GM18868 (cell line): Measurements from ENCODE around the gene TNPO1.

Source experiments
- ATAC-seq: cut with Tn5 transposase; IDR thresholded peaks from one replicate; pipeline ENCODE4 v1.9.1; 2021; ENCODE audit warnings: mild to moderate bottlenecking, moderate library complexity; ENCODE audit not compliant: unreplicated experiment

Gene TNPO1

DNA sequence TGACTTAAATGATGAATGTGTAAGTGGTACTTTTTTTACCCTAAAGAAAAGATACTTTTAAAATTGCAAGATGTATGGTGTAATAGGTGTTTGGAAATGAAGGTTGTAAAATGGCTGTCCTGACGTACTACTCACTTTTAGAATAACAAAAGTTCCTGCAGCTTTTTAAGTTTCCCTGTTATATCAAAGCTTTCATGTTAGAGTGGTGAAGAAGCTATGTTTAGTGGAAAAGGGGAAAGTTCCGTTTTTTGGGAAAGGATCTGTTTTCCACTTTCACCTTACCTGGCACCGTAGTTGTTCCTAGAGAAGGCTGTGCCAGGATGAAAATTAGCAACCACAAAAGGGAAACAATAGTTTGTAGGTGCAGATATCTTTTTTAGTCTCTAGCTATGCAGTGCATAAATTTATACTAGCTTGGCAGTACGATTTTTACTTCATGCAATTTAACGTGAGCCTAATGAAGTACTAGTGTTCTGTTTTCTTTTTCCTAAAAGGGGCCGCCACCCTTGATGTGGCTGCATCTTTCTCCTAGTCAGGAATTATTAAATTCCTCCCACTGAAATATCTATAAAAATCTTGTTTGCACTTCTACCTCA lies 1.3 kb downstream of the TNPO1 start:
- ATAC-seq: no peak

DNA sequence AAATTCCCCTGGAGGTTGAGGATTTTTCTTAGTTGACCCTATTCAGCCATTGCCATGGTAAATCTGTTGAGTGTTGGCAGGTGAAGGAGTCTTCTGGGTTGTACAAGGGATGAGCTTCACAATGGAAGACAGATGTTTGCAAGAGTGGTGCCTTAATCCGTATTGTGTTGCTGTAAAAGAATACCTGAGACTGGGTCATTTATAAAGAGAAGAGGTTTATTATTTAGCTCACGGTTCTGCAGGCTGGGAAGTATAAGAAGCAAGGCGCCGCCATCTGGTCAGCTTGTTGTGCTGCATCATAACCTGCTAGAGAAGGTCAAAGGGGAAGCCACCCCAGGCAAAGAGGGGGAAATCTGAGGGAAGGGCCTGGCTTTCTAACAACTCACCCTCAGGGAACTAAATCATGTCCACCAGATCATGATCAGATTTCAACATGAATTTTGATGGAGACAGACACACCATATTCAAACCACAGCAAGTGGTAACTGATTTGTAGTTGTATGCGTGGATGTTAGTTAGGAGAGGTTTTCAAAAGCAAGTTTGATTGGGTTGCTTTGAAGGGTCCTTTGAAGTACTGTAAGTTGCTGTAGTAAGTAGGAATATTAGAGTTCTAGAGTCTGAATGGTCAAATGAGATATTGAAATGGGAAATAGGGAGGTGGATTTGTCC lies 2.5 kb downstream of the TNPO1 start:
- ATAC-seq: peak; percentile 18

DNA sequence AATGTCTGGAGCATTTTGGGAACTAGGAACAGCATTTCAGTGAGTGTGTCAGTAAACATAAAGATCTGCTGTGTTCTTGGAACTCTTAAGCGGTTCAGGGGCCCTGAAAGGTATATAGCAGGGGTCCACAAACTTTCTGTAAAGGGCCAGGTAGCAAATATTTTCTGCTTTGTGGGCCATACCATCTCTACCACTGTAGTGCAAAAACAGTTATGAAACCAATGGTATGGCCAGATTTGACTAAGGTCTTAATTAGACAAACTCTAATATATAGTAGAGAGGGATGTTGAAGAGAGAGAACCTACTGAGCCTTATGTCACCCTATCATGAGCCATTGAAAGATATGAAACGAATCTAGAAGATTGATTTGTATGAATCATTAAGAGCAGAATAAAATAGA lies 5.3 kb downstream of the TNPO1 start:
- no peak for ATAC-seq

DNA sequence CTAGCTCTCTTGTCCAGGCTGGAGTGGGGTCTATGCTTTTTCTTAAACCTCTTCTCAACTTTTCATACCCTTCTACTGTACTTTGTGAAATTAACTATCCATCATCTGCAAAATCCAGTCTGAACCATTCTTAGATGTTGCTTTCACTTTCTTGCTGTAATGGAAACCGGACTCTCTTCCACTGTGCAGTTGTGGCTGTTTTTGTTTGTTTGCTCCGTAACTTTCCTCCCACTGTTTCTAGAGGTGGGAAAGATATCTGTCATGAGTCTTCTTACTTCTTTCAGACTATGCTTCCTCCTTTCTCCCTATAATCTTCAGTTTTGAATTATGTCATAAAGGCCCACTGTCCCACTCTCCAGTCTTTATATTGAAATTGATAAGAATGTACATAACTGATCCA lies 6.5 kb downstream of the TNPO1 start:
- ATAC-seq: no peak

DNA sequence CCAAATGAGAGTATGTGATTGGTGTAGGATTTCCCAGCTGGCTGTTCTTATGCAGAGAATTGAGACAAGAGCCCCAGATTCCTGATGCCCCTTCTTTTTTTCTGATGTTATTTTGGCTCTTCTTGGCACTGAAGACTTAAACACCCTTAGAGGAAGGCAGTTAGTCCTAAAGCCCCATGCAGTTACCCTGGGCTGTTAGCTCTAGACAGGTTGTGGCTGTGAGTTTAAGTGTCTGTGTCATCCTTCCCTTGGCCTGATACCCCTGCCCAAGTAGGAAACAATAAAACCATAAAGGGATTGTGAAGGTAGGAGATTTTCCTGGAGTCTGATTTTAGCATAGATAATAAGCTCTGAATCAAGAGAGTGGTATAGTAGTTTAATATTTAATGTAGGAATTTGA lies 13.2 kb downstream of the TNPO1 start:
- ATAC-seq: no peak

DNA sequence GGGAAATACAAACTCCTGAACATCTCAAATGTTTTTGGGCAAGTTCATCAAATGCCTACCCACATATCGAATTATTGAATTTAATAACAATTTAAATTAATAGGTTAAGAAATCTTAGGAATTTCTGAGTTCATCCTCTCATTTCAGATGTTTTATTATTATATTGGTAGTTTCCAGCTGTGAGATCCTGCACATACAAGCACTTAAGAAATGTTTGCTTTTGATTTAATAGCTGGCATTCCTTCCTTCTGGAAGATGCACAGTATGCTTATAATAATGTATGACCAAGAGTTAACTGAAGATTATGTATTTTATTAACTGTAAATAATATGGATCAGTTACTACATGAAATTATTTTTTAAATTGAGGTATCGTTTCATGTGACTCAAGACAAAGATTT lies 13.9 kb downstream of the TNPO1 start:
- ATAC-seq: no peak

DNA sequence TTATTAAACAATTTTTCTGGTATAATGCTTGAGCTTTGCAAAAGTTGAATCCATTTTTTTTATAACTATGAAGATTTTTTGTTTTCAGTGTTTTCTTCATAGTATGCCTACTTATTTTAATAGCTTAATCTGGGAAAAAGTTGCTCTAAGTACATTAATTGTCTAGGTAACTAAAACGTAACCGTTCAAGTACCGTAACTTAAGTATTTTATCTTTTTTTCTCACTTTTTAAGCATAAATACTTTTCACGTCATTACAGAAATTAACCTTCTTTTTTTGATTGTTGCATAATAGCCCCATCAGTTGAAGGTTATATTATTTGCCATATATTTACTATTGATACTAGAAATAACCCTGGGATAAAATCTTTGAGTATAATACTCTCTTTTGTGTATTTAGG lies 15.2 kb downstream of the TNPO1 start:
- no peak for ATAC-seq

DNA sequence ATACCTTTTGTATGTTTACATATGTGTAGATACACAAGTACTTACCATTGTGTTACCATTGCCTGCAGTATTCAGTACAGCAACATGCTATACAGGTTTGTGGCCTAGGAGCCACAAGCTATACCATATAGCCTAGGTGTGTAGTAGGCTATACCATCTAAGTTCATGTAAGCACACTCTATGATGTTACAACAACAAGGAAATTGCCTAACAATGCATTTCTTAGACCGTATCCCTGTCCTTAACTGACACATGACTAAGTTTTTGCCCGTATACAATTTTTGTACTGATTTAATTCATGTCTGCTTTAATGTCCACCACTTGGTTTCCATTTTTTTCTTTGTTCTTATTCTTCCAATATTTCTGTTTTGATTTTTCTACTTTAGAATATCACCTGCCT lies 18.5 kb downstream of the TNPO1 start:
- ATAC-seq: no peak

DNA sequence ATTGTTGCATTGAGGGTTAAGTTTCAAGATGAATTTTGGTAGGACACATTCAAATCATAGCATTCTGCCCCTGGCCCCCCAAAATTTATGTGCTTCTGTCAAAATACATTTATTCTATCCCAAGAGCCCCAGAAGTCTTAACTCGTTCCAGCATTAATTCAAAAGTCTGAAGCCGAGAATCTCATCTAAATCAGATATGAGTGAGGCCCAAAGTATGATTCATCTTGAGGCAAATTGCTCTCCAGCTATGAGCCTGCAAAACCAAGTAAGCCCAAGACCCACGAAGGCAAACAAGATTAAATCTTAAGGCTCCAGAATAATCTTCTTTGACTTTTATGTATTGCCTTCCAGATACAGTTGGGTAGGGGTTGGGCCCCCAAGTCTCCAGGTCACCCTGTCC lies 19.2 kb downstream of the TNPO1 start:
- ATAC-seq: no peak

DNA sequence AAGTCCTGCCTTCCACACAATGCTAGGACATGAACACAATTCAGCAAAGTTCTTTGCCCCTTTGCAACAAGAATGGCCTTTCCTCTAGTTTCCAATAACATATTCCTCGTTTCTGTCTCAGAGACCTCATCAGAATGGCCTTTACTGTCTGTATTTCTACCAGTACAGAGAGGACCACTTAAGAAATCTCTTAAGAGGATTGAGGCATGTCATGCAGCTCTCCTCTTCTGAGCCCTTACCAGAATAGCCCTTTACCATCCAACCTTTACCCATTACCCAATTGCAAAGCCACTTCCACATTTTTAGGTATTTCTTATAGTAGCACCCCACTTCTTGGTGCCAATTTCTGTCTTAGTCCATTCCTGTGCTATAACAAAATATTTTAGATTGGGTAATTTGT lies 20.3 kb downstream of the TNPO1 start:
- ATAC-seq: no peak

DNA sequence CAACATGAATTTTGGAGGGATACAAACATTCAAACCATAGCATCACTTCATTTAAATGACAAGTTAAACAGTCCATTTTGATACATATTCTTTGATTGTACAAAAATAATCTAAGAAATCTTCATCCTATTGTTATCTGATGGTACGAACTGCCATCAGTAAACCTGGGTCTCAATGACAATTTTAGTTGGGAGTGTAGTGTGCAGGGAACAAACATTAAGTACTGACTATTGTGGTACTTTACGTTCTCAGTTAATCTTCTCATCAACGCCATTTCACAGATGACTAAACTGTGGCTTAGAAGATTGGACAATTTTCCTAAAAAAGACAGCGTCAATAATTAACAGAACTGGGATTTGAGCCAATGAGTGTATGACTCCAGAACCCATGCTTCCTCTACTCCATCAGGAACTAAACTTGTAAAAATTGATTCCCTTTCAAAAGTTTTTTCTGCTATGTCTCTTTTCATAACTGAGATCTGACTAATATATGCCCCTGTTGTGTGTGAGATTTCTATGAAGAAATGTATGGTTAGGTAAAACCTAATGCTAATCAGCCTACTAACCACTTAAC lies 21.1 kb downstream of the TNPO1 start:
- no peak for ATAC-seq

DNA sequence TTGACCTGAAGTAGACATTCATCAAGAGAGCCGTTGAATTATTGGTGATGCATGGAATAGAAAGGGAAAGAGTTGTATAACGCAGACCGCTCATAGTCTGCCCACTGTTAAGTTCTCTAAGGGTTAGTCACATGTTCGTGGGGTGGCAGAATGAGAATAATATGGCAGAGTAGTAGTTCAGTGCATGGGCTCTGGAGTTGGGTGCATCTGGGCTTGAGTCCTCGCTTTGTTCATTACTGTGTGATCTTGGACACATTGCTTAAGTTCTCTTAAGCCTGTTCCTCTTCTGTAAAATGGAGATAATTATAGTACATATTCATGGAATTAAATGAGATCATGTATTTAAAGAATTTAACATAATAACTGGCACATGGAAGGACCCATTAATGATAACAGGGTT lies 23.6 kb downstream of the TNPO1 start:
- ATAC-seq: no peak

DNA sequence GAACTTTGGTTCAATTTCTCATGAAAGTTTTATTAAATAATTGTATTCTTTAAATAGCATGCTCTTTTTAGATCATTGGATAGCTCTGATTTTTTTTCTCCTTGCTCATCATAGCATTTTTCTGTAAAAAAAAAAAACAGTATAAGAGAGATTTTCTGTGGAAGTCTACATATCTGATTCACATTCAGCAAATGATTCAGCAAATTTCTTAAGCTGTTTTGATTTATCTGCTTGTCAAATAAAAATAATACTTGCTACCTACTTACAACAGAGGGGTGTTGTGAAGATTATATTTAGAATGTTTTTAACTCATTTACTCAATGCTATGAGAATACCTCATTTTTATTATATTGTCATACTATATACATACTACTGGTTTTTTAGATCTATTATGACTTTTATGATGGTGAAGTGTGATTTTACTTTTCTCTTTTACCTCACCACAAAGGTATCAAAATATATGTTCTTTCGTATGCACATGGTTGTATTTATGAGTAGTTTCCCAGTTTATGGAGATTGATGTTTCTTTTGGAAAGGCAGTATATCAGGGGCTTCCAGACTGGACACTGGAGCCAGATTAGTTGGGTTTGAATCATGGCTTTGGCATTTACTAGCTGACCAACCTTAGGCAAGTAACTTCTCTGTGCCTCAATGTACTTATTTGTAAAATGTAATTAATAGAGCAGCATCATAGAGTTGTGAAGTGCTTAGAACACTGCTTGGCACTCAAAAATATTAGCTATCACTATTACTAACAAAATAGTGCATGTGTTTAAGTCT lies 25.5 kb downstream of the TNPO1 start:
- ATAC-seq: no peak

DNA sequence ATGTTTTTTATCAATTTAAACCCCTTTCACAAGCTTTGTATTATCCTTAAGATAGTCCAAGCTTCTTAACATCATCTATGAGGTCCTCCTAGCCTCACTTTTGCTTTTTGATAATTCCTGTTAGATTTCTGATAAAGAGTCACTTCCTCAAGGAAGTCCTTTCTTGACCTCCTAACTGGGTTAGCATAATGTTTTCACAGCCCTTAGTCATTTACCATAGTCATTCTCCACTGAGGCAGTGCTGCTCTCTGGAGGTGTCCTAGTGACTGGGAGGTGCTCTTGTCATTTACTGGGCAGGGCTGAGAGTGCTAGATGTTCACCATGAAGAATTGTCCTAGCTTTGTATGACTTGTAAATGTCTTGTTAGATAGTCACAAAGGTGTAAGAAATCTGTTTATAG lies 26.4 kb downstream of the TNPO1 start:
- ATAC-seq: no peak

DNA sequence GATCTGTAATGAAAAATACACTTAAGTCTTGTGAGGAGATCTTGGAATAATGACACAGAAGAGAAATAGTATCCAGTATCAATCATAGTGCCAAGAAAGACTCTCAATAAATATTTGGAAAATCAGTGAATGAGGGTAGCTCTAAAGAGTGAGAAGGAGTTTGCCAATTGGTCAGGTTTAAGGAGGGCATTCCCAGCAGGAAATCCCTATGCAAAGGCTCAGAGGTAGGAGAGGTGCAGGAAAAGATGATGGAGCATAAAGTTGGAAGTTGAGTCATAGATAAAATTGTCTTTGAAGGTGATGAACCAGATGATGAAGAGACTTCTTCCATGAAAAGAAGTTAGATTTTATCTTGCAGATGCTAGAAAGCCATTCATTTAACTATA lies 27.8 kb downstream of the TNPO1 start:
- ATAC-seq: no peak

DNA sequence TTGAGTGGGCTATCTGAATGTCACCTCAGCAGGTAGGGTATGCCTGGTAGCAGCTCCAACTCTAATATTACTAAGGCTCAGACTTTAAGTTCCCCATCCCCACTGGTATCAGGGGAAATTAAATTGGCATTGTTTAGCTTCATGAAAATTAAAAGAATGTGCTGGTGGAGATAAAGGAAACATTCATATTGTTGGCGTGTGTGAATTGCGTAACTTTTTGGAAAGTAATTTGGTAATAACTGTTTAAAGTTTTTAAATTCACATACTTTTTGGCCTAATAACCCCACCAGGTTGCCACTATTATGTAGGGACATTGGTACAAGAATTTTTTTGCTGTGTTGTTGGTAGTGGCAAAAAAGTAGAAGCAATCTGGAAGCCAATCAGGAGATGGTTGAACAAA lies 29.4 kb downstream of the TNPO1 start:
- ATAC-seq: no peak

DNA sequence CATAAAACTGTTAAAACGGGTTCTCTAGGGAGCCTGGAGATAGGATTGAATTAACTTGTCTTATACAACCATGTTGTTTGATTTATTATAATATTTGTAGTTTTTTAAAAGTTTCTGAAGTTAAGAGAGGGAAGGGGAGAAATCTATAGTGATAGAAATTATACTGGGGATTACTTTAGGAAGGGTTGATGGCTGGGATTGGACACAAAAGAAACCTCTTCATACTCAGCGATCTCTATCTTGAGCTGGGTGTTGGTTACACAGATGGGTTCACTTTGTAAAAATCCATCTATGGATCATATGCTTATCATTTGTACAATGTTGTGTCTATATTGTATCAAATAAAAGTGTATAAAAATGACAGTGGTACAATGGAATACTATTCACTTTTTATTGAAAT lies 30.0 kb downstream of the TNPO1 start:
- ATAC-seq: no peak

DNA sequence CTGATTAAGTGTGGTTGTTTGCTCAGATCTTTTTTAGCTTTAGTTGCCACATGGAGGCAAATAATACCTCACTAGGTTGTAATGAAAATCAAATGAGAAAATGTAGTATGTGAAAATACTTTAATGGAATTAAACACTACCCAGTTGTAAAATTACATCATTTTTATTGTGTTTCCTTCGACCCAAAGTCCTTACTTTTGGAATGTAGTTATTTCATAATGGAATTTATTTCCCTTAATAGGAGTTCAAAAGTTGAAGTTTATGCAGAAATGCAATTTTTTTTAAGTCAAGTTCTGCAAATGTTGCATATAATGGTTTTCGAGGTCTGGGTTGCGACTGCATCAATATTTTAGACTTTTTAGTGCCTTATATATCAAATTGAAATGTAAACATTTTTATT lies 31.0 kb downstream of the TNPO1 start:
- no peak for ATAC-seq

DNA sequence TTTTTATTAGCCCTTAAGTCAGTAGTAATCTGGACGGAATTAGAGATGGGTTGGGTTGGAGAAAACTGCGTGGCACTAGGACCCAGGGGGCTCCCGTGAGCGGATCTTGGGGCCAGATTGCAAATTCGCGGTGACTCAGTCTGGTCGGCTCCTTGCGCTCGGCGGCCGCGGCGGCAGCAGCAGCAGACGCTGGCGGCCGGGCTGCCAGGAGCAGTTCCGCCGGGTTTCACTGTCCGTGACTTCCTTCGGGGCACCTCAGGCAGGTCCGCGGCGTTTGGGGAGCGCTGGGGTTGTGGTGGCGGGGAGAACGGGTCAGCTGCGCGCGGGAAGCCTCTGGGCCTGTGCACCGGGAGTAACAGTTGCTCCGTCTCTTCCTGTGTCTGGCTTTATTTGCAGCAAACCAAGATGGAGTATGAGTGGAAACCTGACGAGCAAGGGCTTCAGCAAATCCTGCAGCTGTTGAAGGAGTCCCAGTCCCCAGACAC lies 31.6 kb downstream of the TNPO1 start:
- ATAC-seq: peak; percentile 85

DNA sequence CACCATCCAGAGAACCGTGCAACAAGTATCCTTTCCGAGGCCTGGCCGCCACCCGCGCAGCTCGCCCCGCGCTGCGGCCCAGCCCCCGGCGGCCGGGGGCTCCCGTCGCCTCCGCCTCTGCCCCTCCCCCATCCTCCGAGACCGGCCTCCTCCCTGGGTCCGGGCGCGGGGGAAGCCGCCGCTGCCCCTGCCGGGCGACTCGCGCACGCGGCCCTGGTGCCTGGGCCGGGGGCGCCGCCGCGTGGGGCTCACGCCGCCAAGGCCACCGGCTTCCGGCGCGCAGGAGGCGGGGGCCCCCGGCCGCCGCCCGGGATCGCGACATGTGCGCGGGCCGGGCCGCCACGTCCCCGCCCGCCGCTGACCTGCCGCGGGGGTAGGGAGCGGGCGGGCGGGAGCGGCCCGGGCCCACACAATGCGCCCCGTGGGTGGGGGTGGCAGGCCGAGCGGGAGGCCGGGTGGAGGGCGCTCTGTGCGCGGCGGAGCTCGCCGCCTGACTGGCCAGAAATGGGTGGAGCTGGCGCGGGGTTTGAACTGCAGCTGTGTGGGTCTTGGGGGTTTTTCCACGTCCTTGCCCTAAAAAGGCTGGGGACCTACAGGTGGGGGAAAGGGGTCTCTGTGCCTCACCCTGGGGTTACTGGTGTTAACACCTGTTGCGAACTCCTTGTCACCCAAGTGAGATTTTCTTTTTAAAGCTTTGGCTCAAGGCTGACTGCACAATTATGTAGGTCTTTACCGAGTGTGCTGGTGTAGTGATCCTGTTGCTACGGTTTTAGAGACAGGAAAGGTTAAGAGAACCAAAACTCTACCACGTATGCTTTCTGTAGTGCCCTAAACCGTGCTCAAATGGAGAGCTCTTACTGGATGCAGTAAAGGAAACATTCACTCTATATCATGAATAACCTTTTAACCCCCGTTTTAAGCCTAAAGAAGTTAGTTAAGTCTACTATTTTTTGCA lies 32.3 kb downstream of the TNPO1 start:
- ATAC-seq: peak; percentile 56

DNA sequence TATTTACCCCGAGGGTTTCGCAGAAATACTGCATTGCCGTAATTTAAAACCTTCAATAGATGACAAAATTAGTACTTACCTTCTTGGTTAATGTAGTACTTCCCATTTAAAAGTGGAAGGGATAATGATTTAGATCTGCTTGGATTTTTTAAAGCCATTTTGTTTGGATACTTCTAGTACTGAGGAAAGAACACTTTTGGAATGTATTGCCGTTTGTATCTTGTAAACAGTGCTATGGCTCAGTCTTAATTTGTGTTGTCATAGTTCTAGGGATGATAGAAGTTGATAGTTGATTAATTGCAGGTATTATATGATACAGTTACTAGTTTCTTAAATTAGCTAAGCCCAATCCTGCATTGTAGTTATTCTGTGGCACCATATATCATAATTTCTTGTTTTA lies 33.1 kb downstream of the TNPO1 start:
- ATAC-seq: no peak
